HTR-8/SVneo (cell line): ENCODE data around the gene HTT.

Source experiments
- DNase-seq: peaks from one replicate; pipeline ENCODE4 v3.0.0; 2011; ENCODE audit warnings: low spot score, mixed read lengths; ENCODE audit not compliant: insufficient read length
- FAIRE-seq: peaks from 2 replicates; lab custom pipeline; 2011; peaks lifted over from hg19 to GRCh38; lab: Jason Lieb, UNC

HTT gene

DNA sequence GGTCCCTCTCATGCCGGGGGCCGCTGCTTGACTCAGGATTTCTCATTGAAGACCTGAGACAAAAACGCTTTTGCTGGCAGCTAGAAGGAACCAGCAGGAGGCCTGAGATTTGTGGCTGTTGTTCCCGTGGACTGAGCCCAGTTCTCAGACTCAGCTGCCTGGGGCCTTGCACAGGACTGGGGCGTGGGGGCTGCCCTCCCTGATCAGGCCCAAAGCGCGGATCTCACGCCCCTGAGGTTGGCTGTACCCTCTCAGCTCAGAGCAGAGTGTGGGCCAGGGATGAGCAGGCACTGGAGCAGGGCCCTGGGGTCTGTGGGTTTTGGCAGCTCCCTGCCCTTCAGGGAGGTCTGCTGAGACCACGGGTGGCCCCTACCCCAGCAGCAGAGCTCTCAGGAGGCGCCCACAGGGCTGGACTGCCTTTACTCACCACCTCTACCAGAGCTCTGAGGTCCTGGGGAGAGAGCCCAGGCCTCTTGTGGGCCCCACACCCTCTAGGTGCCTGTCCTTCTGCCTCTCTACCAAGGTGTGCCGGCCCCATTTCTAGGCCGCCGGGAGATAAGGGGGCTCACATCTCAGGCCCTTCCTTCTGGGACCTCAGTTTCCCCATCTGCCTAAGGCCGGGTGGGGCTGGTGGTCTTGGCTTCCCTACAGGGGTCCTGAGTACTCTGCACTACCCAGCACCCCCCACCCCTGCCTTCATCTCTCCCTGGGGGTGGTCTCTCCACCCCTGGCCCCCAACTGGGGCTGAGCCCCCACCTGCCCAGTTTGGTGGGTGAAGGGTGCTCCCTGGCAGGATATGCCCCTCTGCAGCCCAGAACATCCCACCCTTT lies 180.0 kb downstream of the HTT start:
- FAIRE-seq (no peak), DNase-seq (no peak)

- no peak for FAIRE-seq
- DNase-seq = no peak
Measured at GRCh38 chr4:3255611-3256186, 181.2 kb downstream of the HTT start.

GRCh38 chr4:3256230-3257102 lies 182.0 kb downstream of the HTT start:
- no peak for DNase-seq
- FAIRE-seq = no peak

DNA sequence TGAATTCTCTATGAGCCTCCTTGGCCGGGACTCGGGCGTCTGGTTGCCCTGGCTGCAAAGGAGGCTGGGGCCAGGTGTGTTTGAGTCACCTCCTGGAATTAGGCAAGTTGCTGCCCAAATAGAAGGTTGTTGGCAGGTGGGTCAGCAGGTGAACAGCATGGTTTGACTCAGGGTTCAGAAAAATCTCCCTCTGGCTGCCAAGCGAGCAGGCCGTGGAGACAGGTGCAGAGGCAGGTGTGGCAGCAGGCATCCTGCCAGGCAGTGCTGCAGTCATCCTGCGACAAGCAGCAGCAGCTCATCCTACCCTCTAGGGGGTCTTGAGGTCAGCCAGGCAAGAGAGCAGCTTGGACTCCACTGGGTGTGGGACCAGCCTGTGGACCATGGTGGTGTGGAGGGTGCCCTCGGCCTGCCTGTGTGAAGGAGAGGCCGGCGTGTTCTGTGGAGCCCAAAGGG lies 182.6 kb downstream of the HTT start:
- FAIRE-seq (no peak), DNase-seq (no peak)

DNA sequence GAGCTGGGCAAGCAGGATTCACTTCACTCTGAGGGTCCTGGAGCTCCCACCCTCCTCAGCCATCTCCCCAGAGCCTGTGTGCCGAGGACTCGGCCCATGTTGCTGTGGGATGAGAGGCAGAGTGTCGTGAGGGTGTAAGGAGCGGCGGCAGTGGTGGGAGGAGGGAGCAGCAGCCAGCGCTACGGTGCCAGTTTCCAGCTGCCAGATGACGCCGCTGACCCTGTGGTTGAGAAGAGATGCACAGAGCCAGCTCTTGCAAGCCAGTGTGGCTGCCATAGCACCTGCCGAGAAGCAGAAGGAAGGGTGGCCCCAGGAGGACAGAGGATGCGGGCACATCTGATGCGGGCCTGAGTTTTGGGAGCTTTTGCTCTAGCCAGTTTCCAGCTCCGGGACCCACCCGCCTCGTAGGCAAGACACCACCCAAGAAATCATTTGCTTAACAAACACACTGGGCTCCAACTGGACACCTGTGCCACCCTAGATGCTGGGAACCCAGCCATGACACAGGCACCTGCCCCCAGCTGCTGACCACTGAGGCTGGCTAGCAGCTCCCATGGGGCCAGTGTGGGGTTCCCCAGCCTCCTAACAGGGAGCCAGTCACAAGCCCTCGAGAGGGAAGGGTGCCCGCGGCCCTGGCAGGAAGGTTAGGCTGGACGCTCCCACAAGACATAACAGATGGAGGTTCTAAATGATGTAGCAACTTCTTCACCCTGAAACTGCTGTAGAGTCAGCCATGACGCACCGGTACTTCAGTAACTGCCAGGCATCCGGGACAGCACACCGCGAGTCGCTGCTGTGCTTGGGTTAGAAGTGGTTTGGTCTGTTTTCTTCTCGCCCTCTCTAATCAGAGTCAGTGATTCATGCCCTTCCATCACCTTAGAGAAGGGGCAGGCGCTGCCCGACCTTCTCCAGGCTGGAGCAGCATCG lies 183.3 kb downstream of the HTT start:
- DNase-seq = no peak
- FAIRE-seq = no peak

DNA sequence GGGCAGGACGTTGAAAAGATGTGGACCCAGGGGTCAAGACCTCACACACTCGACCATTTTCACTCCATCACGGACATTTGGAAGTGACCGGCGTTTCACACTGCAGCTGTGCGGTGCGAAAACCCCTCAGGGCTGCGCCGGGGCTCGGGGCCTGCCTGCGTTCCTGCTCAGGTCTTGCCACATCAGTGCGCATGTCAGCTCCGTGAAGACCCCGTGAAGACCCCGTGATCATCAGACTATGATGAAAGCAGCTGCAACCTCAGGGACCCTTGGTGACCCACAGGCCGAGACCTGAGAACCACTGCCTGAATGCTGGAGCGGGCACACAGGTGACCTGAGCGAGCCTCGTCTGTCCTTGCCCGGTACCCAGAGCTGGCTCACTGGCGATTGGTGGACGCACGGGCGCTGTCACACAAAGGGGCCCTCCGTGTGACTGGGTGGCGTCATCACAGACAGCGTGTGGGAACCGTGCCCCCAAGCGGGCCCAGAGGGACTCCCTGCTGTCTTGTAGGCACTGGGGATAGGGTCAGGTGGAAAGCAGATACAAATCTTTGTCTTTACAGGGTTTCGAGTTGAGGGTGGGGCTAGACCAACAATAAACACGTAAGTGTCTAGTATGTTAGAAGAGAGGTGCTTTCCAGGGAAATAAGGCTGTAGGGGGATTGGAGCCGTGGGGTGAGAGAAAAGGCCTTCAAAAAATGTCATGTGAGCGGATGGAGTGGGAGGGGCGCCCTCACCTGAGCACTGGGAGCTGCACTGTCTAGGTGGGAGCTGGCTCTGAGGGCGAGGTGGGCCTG lies 187.1 kb downstream of the HTT start:
- DNase-seq = no peak
- FAIRE-seq = no peak

DNA sequence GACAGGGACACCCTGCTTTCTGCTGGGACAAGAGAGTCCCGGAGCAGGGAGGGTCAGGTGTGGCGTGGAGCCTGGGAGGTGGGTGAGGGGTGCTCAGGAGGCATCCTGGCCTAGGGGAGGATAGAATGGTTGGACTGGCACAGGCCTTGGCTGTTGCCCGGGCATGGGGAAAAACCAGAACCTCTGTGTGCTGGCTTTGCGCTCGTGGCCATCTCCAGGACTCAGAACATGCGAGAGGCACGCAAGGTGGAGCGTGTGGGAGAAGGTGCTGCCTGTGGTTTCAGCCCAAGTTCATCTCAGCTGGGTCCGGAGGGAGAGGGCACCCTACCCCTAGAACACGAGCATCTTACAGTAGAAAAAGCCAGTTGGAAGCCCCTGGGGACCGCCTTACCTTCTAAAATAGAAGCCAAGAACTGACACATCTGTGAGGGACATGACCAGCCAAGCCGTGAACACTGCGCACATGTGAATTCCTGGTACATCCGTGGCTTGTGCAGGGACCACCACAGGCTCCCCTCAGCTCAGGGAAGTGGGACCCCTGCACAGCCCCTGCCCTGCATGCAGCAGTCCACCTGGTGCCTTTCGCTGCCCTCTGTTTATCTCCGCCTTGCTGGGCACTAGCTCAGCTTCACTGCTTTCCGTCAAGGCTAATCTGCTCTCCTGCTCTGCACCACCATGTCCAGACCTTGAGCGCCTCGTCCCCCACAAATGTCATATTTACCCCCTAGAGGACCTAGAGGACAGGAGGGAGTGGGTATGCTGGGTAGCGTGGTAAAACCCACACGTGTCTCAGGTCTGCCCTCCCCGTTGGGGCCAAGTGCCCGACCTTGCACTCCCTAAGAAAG lies 187.9 kb downstream of the HTT start:
- FAIRE-seq = no peak

DNA sequence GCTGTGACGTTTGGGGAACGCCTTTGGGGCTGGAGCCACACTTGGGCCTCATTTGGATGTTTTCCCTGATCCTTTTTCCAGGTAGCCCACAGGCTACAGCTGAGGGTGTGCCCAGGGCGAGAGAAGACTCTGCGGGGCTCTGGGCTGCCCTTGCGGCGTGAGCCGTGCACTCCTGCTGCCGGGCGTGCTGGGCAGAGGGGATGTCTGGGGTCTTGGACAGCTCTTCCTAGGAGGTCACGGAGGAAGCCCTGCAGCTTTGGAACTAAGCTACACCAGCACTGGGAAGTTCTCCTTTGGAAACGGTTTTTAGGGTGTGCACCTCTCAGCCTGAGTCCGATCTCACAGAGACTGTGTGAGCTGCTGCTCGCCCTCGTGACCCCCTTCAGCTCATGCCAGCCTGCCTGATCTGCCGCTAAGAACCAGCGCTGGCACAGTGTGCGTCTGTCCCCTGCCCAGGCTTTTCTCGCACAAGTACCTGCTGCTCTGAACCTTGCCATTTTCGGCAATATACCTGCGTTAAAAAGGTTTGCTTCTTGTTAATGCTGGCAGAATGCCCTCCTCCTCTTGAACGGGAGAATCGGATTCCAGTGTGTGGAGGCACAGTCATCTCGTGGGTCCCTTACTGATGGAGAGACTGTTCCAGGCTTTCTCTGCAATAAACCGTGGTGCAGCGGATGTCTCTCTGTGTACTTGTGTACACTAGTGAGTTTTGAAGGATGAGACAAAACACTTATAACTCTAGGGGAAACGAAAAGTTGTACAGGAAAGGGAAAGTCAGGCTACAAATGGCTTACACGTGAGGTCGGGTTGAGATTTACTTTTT lies 188.8 kb downstream of the HTT start:
- FAIRE-seq = no peak
- no peak for DNase-seq

More for the DNA sequence above, 187.9 kb downstream of the HTT start:
- DNase-seq = no peak

- FAIRE-seq (no peak), DNase-seq (no peak)
Measured at GRCh38 chr4:3263876-3264193, 189.4 kb downstream of the HTT start.

GRCh38 chr4:3266076-3266475 lies 191.6 kb downstream of the HTT start:
- no peak for FAIRE-seq
- no peak for DNase-seq

GRCh38 chr4:3267576-3268394 lies 193.3 kb downstream of the HTT start:
- DNase-seq (no peak), FAIRE-seq (no peak)

- FAIRE-seq (no peak), DNase-seq (no peak)
Measured at GRCh38 chr4:3268395-3269104, 194.1 kb downstream of the HTT start.

DNA sequence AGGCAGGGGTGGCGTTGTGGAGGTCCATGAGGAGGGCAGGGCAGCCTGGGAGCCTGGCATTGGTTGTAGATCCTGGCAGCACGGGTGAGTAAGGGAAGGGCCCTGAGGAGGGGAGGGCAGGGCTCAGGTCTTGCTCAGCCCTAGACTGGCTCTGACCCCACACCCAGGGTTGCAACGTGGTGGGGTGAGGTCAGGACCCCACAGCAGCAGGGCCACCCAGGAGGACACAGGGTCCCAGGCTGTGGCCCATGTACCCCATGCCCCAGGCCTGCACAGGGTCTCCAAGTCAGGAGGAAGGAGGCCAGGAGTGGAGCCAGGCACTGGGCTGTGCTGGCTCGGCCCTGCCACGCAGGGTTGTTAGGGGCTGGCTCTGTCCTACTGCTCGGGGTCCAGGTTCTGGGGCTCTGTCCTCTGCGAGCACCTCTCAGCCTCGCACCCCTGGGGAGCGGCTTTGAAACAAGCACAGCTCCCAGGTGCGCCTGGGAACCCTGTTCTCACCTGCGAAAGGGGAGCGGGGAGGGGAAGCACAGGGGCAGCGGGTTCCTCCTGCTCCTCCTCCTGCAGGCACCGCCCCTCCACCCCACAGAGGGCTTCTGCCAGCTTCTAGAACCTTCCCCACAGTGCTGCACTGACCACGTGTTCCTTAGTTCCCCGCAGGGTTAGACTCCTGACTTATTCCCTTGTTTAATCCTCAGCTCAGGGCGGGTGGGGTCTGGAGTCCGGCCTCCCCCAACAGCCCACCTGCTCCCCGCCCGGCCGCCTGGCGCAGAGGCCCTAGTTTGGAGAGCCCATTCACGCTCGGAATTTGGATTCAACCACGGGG lies 194.8 kb downstream of the HTT start:
- FAIRE-seq (no peak), DNase-seq (no peak)

DNA sequence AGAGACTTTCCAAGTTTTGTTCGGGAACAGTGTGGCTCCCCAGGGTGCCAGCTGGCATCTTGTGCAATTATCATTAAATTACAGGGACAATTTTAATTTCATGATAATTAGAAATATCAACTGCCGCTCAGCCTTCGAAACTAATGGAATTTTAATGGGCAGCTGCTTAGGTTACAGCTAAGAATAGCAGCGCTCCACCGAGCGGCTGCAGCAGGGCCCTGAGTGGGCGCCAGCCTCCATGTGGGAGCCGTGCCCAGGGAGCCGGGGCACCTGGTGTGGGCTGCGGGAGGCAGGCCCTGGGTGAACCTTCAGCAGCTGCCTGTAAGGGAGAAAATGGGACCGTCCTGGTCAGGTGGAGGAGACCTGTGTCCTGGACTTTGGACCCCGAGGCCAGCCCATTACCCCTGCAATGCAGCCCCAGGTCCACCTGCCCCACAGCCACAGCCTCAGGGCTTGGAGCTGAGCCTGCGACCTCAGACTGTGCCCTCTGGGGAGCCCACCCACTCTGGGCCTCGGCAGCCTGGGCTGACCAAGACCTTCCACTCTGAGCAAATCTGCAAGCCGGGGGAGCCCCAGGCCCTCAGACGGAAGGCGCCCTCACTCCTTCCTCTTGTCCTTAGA lies 195.6 kb downstream of the HTT start:
- FAIRE-seq (no peak), DNase-seq (no peak)

- DNase-seq = no peak
- FAIRE-seq = no peak
Measured at GRCh38 chr4:3271131-3271530, 196.7 kb downstream of the HTT start.
